Testis (tissue), 2 donors: Measurements from ENCODE around the gene GLDC.

Experiments
- CTCF ChIP-seq, 3 experiments: fragments of 450-650 bp in 2 of 3; fragments of 200-600 bp in 1 of 3; sonication (generic) in 1 of 3; IDR thresholded peaks; one replicate each; pipeline ENCODE4 v1.5.1; 2016 to 2019; ENCODE audit warnings: antibody characterized with exemption in 3 of 3, mild to moderate bottlenecking in 2 of 3, moderate library complexity in 1 of 3
- POLR2A ChIP-seq: fragments of 450-650 bp; IDR thresholded peaks from one replicate; pipeline ENCODE4 v1.6.1; 2017; ENCODE audit warnings: antibody characterized with exemption, mild to moderate bottlenecking, moderate library complexity

GRCh38 chr9:6631207-6631512, 14.4 kb downstream of the GLDC start:
- no peak for TF ChIP-seq CTCF (IDR thresholded peaks at IDR 0.05)
- no peak for TF ChIP-seq POLR2A
